Prostate gland (tissue), 2 donors: ENCODE measurements around the gene ADAMTS2.

Experiments used
- CTCF ChIP-seq, 4 experiments: fragments of 200-600 bp in 2 of 4; fragments of 450-650 bp in 2 of 4; sonication (generic) in 2 of 4; IDR thresholded peaks; 1 replicate in 3 of 4; 2 replicates in 1 of 4; pipeline ENCODE4 v1.5.1; 2016 to 2019; ENCODE audit warnings: antibody characterized with exemption in 4 of 4, mild to moderate bottlenecking in 2 of 4, moderate library complexity in 2 of 4
- POLR2A ChIP-seq: fragments of 450-650 bp; IDR thresholded peaks from one replicate; pipeline ENCODE4 v1.6.1; 2016; ENCODE audit warnings: antibody characterized with exemption, mild to moderate bottlenecking

GRCh38 chr5:179211631-179212030 is 133.6 kb downstream of the ADAMTS2 start:
- TF ChIP-seq POLR2A: no peak
- TF ChIP-seq CTCF (IDR thresholded peaks at IDR 0.05): no peak
